Activated CD4-positive, alpha-beta T cell treated with anti-CD3 and anti-CD28 coated beads, Interleukin-2, Interleukin-6, amounts not matched to agents 100 ng/mL and 50 ng/mL, durations not matched to agents 16 hours and 8 hours (primary cell): ENCODE results near the gene EVA1A.
"Not testable (repeated sequence)": the region's sequence is repeated elsewhere in the genome, so short reads cannot be mapped to it uniquely, and the experiment has no call there.

Experiments used
- DNase-seq: peaks from one replicate; pipeline ENCODE4 v3.0.0-alpha.2; 2020

EVA1A gene

GRCh38 chr2:75516378-75517360 lies 44.1 kb downstream of the EVA1A start:
- DNase-seq = no peak

GRCh38 chr2:75515584-75516368 lies 45.0 kb downstream of the EVA1A start:
- DNase-seq = no peak

- DNase-seq = no peak
Measured at GRCh38 chr2:75513616-75514170, 47.0 kb downstream of the EVA1A start.

- no peak for DNase-seq
Measured at GRCh38 chr2:75512455-75513212, 48.1 kb downstream of the EVA1A start.

GRCh38 chr2:75506101-75506697 lies 54.5 kb downstream of the EVA1A start:
- DNase-seq = no peak

- no peak for DNase-seq
Measured at GRCh38 chr2:75505012-75505411, 55.7 kb downstream of the EVA1A start.

- no peak for DNase-seq
Measured at GRCh38 chr2:75503048-75503607, 57.6 kb downstream of the EVA1A start.

GRCh38 chr2:75500633-75501032 lies 60.1 kb downstream of the EVA1A start:
- DNase-seq = no peak

- no peak for DNase-seq
Measured at GRCh38 chr2:75499534-75499933, 61.2 kb downstream of the EVA1A start.

- no peak for DNase-seq
Measured at GRCh38 chr2:75498907-75499306, 61.8 kb downstream of the EVA1A start.

GRCh38 chr2:75497256-75497655 lies 63.5 kb downstream of the EVA1A start:
- DNase-seq = no peak

- DNase-seq = no peak
Measured at GRCh38 chr2:75495862-75496261, 64.9 kb downstream of the EVA1A start.

- no peak for DNase-seq
Measured at GRCh38 chr2:75494137-75494769, 66.5 kb downstream of the EVA1A start.

GRCh38 chr2:75493230-75493629 lies 67.5 kb downstream of the EVA1A start:
- DNase-seq = no peak

- no peak for DNase-seq
Measured at GRCh38 chr2:75491129-75491753, 69.5 kb downstream of the EVA1A start.

GRCh38 chr2:75489721-75490120 lies 71.0 kb downstream of the EVA1A start:
- DNase-seq = no peak

- no peak for DNase-seq
Measured at GRCh38 chr2:75488157-75488556, 72.6 kb downstream of the EVA1A start.

- DNase-seq = not testable (repeated sequence)
Measured at GRCh38 chr2:75486735-75487134, 74.0 kb downstream of the EVA1A start.

- no peak for DNase-seq
Measured at GRCh38 chr2:75484840-75485239, 75.9 kb downstream of the EVA1A start.

- no peak for DNase-seq
Measured at GRCh38 chr2:75483878-75484277, 76.9 kb downstream of the EVA1A start.

- DNase-seq = no peak
Measured at GRCh38 chr2:75482398-75482797, 78.3 kb downstream of the EVA1A start.
